Natural killer cell (primary cell): ENCODE results near the gene CREBRF. TPM values are rescaled to one million over a fixed set of nuclear protein-coding genes. Genes with fewer than 3 reads are reported as not detected.
"Not testable (repeated sequence)": the region's sequence is repeated elsewhere in the genome, so short reads cannot be mapped to it uniquely, and the experiment has no call there.

Experiments
- ATAC-seq, 3 donors: fragments of 150-1000 bp in 2 of 3; fragments of 200-7000 bp in 1 of 3; cut with Tn5 transposase; 1 replicate in 1 of 3; 2 replicates in 2 of 3; pipeline ENCODE4 v1.10.0; 2021; ENCODE audit warnings: mild to moderate bottlenecking in 2 of 3, moderate library complexity in 2 of 3
- DNase-seq, 2 donors: peaks; one replicate each; pipeline versions ENCODE4 v3.0.0 to v3.0.0-alpha.2; 2013 to 2021; ENCODE audit warnings: mixed read lengths in 1 of 2
- H3K27ac ChIP-seq: one replicate; pipeline ENCODE4 v1.5.1; 2013; ENCODE audit warnings: mild to moderate bottlenecking, low read length
- H3K27me3 ChIP-seq: one replicate; pipeline ENCODE4 v1.6.1; 2013; ENCODE audit warnings: low read length; ENCODE audit not compliant: control insufficient read depth, insufficient read depth
- H3K36me3 ChIP-seq: one replicate; pipeline ENCODE4 v1.6.1; 2013; ENCODE audit warnings: low read length; ENCODE audit not compliant: control insufficient read depth, insufficient read depth
- H3K4me1 ChIP-seq: one replicate; pipeline ENCODE4 v1.6.1; 2013; ENCODE audit warnings: low read length; ENCODE audit not compliant: control insufficient read depth, insufficient read depth
- H3K4me3 ChIP-seq: one replicate; pipeline ENCODE4 v1.5.1; 2013; ENCODE audit warnings: low read length
- H3K9me3 ChIP-seq: one replicate; pipeline ENCODE4 v1.6.1; 2013; ENCODE audit warnings: low read length; ENCODE audit not compliant: control insufficient read depth, insufficient read depth
- H3K27ac Mint-ChIP-seq, 2 donors: one replicate each; pipeline ENCODE4 v1.8.0; 2022; ENCODE audit warnings: mild to moderate bottlenecking in 2 of 2, mixed read lengths in 2 of 2, moderate library complexity in 1 of 2
- H3K27me3 Mint-ChIP-seq, 2 donors: one replicate each; pipeline ENCODE4 v1.8.0; 2022; ENCODE audit warnings: low read depth in 2 of 2, mixed read lengths in 2 of 2
- H3K36me3 Mint-ChIP-seq: one replicate; pipeline ENCODE4 v1.8.0; 2022; ENCODE audit warnings: mixed read lengths
- H3K4me1 Mint-ChIP-seq, 2 donors: one replicate each; pipeline ENCODE4 v1.8.0; 2022; ENCODE audit warnings: mixed read lengths in 2 of 2
- H3K4me3 Mint-ChIP-seq: one replicate; pipeline ENCODE4 v1.8.0; 2022; ENCODE audit warnings: mild to moderate bottlenecking, moderate library complexity, mixed read lengths
- H3K9me3 Mint-ChIP-seq, 2 donors: one replicate each; pipeline ENCODE4 v1.8.0; 2022; ENCODE audit warnings: mixed read lengths in 2 of 2
- CTCF ChIP-seq: fragments of 200-600 bp; IDR thresholded peaks from one replicate; pipeline ENCODE4 v1.8.0; 2022; ENCODE audit warnings: antibody characterized with exemption
- WGBS: methylation state at CpG from one replicate; pipeline ENCODE4 v1.1.7; 2013; ENCODE audit warnings: missing lambda C conversion rate; ENCODE audit not compliant: insufficient coverage; 5-methylcytosine and 5-hydroxymethylcytosine counted together
- intact Hi-C: fragments of 100-400 bp; cut with micrococcal nuclease; formaldehyde crosslinking; loops from one replicate; pipeline ENCODE4 v1.14.2; 2022
- total RNA-seq, 4 donors: library from RNA; stranded (reverse); fragments of 120-200 nt in 1 of 4; gene quantifications; one replicate each; pipeline versions ENCODE4 v1.2.3 to v1.2.4, GENCODE V29; 2013 to 2022

The CREBRF gene
- total RNA-seq, 3 donors from 2014 or later (not counting 1 experiment from before 2014, with no cell fraction given): 118 to 127 (median 121) TPM

- peaks cover 23% of the 10 kb centered on the region for H3K36me3 Mint-ChIP-seq
- Histone ChIP-seq H3K27me3 (no peaks in the 10 kb centered on the region), H3K4me1 (no peaks in the 10 kb centered on the region), H3K4me3 (no peak overlapping the region), H3K27ac (no peak overlapping the region), H3K36me3 (peaks cover 47% of the 10 kb centered on the region), H3K9me3 (no peaks in the 10 kb centered on the region)
- TF ChIP-seq CTCF: no peak
- no peaks in the 10 kb centered on the region for H3K4me1 Mint-ChIP-seq
- DNase-seq (no peak), ATAC-seq (no peak)
- H3K9me3 Mint-ChIP-seq: no peaks in the 10 kb centered on the region
- no peak overlapping the region for H3K4me3 Mint-ChIP-seq
- WGBS: 99% methylated on average over 7 of the region's 7 CpGs
- intact Hi-C loops: no loop called here
- no peaks in the 10 kb centered on the region for H3K27me3 Mint-ChIP-seq
- H3K27ac Mint-ChIP-seq: no peak overlapping the region
These were observed 97.7 kb downstream of the CREBRF start for GRCh38 chr5:173153842-173154241.

GRCh38 chr5:173154619-173155018 is 98.5 kb downstream of the CREBRF start:
- H3K4me3 ChIP-seq, H3K27ac Mint-ChIP-seq, H3K9me3 ChIP-seq, H3K4me1 Mint-ChIP-seq, H3K4me3 Mint-ChIP-seq, intact Hi-C loops, H3K27me3 ChIP-seq, H3K4me1 ChIP-seq, ATAC-seq, H3K9me3 Mint-ChIP-seq, DNase-seq, H3K27me3 Mint-ChIP-seq, H3K27ac ChIP-seq: not testable (repeated sequence)
- H3K36me3 ChIP-seq: peaks cover 46% of the 10 kb centered on the region
- H3K36me3 Mint-ChIP-seq: peaks cover 15% of the 10 kb centered on the region
- 97% methylated on average over 4 of the region's 5 CpGs for WGBS

GRCh38 chr5:173155912-173156311 is 99.8 kb downstream of the CREBRF start:
- no peak for ATAC-seq
- Histone ChIP-seq H3K9me3 (no peaks in the 10 kb centered on the region), H3K27ac (no peak overlapping the region), H3K4me1 (no peaks in the 10 kb centered on the region), H3K27me3 (no peaks in the 10 kb centered on the region), H3K4me3 (no peak overlapping the region), H3K36me3 (peaks cover 55% of the 10 kb centered on the region)
- Mint-ChIP-seq H3K4me1 (no peaks in the 10 kb centered on the region), H3K27me3 (no peaks in the 10 kb centered on the region), H3K27ac (no peak overlapping the region), H3K9me3 (no peaks in the 10 kb centered on the region), H3K36me3 (peaks cover 17% of the 10 kb centered on the region), H3K4me3 (no peak overlapping the region)
- no peak for DNase-seq
- no peak for TF ChIP-seq CTCF
- intact Hi-C loops: no loop called here
- whole genome bisulfite sequencing: 81% methylated on average over 2 of the region's 2 CpGs

- ATAC-seq: no peak
- H3K9me3 Mint-ChIP-seq: no peaks in the 10 kb centered on the region
- no peaks in the 10 kb centered on the region for H3K27me3 Mint-ChIP-seq
- no peaks in the 10 kb centered on the region for H3K27me3 ChIP-seq
- H3K27ac Mint-ChIP-seq: no peak overlapping the region
- no peaks in the 10 kb centered on the region for H3K4me1 ChIP-seq
- TF ChIP-seq CTCF: no peak
- no peak overlapping the region for H3K4me3 Mint-ChIP-seq
- no peak overlapping the region for H3K4me3 ChIP-seq
- H3K27ac ChIP-seq: no peak overlapping the region
- no peak for DNase-seq
- H3K36me3 ChIP-seq: peaks cover 61% of the 10 kb centered on the region
- intact Hi-C loops: no loop called here
- H3K9me3 ChIP-seq: no peaks in the 10 kb centered on the region
- peaks cover 14% of the 10 kb centered on the region for H3K36me3 Mint-ChIP-seq
- H3K4me1 Mint-ChIP-seq: no peaks in the 10 kb centered on the region
- WGBS: 94% methylated on average over 8 of the region's 8 CpGs
These were observed 102.2 kb downstream of the CREBRF start for GRCh38 chr5:173158366-173158765.
